Activated gamma-delta T cell (primary cell): ENCODE measurements around the gene ARID4B.
A peak's percentile ranks its signal among the peaks of the same experiment; 100 is the strongest.
"Not testable (repeated sequence)": the region's sequence is repeated elsewhere in the genome, so short reads cannot be mapped to it uniquely, and the experiment has no call there.

Experiments used
- DNase-seq: peaks from one replicate; lab custom pipeline; 2025; lab: John Stamatoyannopoulos, UW
- total RNA-seq, 2 donors: gene quantifications; one replicate each; lab custom pipeline; 2026; lab: John Stamatoyannopoulos, UW

ARID4B gene
- 234 to 268 reads per million in 2 donors for total RNA-seq

DNA sequence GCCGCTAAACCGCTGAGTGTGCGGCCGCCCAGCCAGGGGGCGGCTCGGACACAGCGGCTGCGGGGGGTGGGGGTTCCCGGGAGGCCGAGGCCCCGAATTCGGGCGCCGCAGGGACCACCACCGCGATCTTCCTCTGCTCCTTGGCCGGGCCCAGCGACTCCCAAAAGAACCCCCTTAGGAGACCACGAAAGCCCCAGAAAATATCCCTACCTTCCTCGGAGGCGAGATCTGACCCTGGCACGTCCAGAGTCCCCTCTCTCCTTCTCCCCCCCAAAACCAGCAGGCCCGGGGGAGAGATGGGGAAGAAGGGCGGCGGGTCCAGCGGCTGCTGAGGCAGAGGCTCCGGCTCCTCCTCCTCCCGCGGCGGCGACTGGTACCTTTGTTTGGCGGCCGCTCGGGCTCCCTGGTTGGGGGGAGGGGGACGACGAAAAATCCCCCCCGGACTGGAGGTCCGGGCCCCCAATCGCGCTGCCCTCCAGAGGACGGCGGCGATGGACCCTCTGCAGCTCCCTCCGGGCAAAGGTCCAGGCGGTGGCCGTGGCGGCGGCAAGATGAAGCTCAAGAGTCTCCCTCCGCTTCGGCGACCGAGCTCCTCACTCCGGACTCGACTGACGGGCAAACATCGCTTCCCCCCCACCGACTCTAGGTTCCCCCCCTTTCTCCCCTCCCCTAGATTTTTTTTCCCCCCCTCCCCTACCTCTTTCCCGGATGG, at the start of gene ARID4B:
Gene ARID4B, minus strand, starts transcription at position 621 of the 712 bp plus-strand sequence. CDS start 1,260 bp downstream, outside the sequence.
- peak; percentile 37 for DNase-seq

- DNase-seq = no peak
These were observed 48.1 kb upstream of the ARID4B start for GRCh38 chr1:235375919-235376605.

GRCh38 chr1:235369802-235370201, 41.8 kb upstream of the ARID4B start:
- DNase-seq = no peak

GRCh38 chr1:235368428-235368827, 40.4 kb upstream of the ARID4B start:
- no peak for DNase-seq

DNA sequence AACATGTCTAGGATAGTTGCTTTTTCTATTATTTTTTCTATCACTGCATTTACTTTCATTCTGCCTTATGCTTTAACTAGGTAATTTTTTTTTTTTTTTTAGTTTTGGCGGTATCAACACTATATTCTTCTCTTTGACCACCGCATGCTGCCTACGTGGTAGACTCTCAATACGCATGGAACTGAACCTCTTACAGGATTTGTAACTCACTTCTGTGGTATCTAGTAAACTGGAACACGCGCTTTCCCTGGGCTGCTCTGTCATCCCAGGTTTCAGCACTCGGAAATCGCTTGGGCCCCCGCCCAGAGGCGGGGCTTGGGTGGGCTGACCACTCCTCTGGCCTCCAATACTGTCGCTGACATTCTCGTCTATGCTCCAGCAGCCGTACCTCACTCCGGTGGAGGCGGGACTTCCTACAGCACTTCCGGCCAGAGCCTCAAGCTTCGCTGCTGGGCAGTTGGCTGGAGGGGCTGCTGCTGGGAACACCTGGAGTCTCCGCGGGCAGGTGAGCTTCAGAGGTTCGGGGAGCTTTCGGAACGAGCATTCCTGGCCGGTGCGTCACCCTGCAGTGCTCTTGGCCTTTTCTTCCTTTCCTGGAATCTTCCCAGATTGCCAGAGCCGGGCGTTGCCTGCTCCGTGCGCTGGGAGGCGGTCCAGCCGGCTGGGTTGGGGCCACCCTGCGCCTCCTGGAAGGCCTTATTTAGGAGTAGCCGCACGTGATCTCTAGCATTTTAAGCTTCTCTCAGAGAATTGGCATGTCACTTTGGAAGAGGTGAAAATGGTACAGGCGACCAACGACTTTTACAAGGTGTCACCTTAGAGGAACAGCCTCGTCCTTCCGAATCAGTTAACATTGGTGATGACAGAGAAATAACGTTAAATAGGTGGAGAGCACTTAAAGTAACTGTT, 39.3 kb upstream of the ARID4B start, which contains the start of gene TBCE:
Gene TBCE, plus strand, starts transcription at position 428 of the 909 bp plus-strand sequence. CDS start 12,623 bp downstream, outside the sequence.
- peak; percentile 54 for DNase-seq

GRCh38 chr1:235366286-235366685, 38.3 kb upstream of the ARID4B start:
- DNase-seq = no peak

DNA sequence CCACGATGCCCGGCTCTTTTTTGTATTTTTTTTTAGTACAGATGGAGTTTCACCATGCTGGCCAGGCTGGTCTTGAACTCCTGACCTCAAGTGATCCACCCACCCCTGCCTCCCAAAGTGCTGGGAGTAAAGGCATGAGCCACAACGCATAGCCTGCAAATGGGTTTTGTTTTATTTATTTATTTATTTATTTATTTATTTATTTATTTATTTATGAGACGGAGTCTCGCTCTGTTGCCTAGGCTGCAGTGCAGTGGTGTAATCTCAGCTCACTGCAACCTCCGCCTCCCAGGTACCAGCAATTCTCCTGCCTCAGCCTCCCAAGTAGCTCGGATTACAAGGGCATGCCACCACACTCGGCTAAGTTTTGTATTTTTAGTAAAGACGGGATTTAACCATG, 36.2 kb upstream of the ARID4B start:
- not testable (repeated sequence) for DNase-seq

DNA sequence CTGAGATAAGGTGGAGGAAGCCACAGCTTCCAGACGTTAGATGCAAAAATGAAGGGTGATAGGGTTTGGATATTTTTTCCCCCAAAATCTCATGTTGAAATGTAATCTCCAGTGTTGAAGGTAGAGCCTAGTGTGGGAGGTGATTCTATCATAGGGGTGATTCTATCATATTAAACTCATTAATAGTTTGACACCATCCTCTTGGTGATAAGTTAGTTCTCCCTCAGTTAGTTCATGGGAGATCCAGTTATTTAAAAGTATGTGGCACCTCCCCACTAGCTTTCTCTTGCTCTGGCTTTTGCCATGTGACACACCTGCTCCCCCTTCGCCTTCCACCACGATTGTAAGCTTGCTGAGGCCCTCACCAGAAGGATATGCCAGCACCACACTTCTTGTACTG, 30.9 kb upstream of the ARID4B start:
- DNase-seq = no peak

GRCh38 chr1:235357485-235358373, 29.8 kb upstream of the ARID4B start:
- DNase-seq = no peak

DNA sequence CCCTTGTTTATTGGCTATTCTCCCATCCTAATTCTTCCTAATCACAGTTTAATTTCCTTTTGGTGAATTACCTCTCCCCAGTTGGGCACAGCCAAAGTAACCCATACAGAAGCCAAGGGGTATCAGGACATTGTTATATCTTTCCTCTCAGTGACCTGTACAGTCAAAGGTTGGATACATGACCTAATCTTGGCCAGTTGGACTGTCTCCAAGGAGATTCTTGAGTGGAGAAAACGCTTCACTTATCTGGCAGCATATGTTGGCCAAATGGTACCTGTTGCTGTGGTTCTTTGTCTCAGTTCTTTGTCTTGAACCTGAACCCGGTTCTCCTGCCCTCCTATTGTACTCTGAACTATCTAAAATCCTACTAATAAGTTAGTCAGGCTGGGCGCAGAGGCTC, 23.9 kb upstream of the ARID4B start:
- DNase-seq = no peak

DNA sequence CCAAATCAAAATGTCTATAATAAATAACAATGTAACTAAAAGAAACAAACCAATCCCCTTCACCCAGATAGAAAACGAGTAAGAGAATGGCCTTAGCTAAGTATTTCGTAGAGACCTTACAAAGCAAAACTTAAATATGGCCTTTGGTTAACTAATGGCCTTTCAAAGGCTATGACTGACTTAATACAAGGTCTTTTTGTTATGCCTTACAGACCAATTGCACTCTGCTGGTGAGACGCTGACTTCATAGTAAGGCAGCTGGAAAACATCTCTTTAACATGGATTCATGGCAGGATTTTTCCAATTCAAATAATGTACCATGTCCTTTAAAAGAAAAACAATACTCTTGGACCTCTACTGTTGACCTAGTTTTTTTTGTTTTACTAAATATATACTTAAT, 23.5 kb upstream of the ARID4B start:
- no peak for DNase-seq

GRCh38 chr1:235343726-235344125, 15.7 kb upstream of the ARID4B start:
- DNase-seq = no peak

DNA sequence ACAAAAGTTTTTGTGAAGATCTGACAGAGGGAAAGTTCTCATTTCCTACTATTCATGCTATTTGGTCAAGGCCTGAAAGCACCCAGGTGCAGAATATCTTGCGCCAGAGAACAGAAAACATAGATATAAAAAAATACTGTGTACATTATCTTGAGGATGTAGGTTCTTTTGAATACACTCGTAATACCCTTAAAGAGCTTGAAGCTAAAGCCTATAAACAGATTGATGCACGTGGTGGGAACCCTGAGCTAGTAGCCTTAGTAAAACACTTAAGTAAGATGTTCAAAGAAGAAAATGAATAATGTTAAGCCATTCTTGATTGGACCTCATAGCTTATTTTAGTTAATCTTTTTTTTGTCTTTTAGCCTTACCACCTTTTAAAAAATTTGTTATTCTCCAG, 14.5 kb upstream of the ARID4B start:
- DNase-seq = no peak

DNA sequence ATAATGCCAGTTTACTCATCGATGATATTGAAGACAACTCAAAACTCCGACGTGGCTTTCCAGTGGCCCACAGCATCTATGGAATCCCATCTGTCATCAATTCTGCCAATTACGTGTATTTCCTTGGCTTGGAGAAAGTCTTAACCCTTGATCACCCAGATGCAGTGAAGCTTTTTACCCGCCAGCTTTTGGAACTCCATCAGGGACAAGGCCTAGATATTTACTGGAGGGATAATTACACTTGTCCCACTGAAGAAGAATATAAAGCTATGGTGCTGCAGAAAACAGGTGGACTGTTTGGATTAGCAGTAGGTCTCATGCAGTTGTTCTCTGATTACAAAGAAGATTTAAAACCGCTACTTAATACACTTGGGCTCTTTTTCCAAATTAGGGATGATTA, 14.1 kb upstream of the ARID4B start:
- DNase-seq = no peak

DNA sequence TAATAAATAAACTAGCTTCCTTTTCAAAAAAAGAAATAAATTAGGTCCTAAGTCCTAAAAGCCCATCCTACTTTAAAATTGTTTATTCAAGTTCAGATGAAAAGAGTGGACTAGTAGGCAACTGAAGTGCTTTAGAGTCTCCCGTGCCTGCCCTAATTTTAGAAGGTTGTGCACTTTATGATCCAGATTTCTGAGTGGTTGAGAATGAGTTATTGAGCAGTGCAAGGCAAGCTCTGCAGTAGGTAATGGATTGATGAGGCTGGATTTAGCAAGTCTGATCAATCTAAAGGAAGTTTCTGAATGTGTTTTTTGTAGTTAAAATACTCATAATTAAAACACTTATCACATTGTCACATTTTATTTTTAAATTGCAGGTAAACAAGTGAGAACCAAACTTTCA, 13.4 kb upstream of the ARID4B start:
- no peak for DNase-seq

DNA sequence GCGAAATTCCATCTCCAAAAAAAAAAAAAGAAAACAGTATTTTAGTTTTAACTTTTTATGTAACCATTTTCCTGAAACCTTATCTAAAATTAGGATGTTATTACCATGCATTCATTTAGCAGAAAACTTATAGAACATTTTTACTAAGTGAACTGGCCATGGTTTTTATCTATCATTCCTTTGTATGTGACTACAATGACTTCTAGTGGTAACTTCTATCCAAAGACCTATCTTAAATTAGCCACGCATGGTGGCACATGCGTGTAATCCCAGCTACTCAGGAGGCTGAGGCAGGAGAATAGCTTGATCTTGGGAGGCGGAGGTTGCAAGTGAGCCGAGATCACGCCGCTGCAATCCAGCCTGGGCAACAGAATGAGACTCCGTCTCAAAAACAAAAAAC, 11.8 kb upstream of the ARID4B start:
- DNase-seq = no peak

DNA sequence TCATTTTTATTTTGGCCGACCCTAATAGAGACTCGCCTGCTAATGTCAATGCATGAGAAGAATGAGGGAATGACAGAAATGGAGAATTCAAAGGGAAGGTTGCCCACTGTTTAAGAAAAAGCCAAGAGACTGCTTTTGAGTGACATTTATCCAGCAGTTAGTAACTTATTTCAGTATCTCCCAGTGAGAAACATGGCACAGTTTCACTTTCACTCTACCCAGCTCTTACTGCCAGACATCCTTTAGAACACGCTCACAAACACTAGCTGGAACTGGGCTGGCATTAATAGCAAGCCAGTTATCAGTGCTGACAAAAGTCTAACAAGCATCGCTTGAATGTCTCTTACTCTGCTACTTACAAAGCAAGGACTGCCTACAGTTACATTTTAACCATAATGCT, 8.9 kb upstream of the ARID4B start:
- DNase-seq = no peak

DNA sequence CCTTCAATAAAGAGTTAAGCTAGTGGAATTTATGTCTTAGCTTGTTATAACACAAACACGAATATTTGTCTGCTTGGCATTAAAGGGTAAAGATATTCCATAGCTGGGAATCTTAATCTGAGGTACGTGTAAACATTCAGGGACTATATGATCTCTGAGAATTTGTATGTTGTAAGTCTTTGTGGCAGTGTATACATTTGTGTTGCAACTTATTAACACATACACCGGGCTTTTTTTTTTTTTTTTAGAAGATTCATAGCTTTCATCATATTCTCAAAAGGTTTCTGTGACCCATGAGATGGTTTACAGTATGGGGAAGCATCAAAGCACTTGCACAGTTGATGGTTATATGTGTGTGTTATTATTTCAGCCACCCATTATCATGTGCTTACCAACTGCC, 3.4 kb upstream of the ARID4B start:
- no peak for DNase-seq

DNA sequence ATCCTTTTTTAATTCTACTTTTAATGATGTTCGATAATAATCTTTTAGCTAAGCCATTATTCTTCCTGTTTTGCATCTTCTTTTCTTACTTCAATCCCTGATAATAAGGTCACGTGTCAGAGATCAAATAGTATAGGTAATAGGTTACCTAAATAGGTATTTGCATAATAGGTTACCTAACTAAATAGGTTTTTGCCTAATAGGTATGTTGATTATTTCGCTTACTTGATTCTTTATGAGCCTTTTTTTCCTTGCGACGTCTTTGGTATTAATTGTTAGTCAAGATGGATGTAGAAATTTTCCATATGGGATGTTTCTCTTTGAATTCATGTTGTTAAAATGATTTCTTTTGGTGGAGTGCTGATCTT, 2.9 kb upstream of the ARID4B start:
- no peak for DNase-seq

- DNase-seq = no peak
These were observed 1.3 kb upstream of the ARID4B start for GRCh38 chr1:235329139-235329902.
